ENCODE measurements around the gene DNAH14. TPM values are rescaled to one million over a fixed set of nuclear protein-coding genes. Genes with fewer than 3 reads are reported as not detected.

Gene DNAH14
- total and polyA plus RNA-seq, 2 donors from 2014 or later: 6.6 to 25.1 TPM

GRCh38 chr1:225415967-225416745 is 486.7 kb downstream of the DNAH14 start:
- DNase-seq (no peak), FAIRE-seq (no peak)
- Histone ChIP-seq H3K9ac (ENCODE audit: low read length in 3 of 3) (no peak overlapping the region), H3K36me3 (ENCODE audit: control insufficient read depth in 2 of 3, insufficient read depth in 3 of 3, low read length in 3 of 3) (peaks cover 6 to 25% (median 17%) of the 10 kb centered on the region in 3 donors), H3K27me3 (ENCODE audit: control insufficient read depth, insufficient read depth, low read length) (no peaks in the 10 kb centered on the region), H3K4me3 (ENCODE audit: low read length in 3 of 3) (no peak overlapping the region), H3K27ac (ENCODE audit: low read depth in 2 of 2, low read length in 2 of 2) (no peak overlapping the region), H3K9me3 (ENCODE audit: control insufficient read depth in 2 of 3, insufficient read depth in 1 of 3, low read length in 3 of 3) (no peaks in the 10 kb centered on the region), H3K4me1 (ENCODE audit: control insufficient read depth in 2 of 3, insufficient read depth in 2 of 3, low read depth in 1 of 3, low read length in 3 of 3) (peaks cover 2 to 14% (median 7%) of the 10 kb centered on the region in 3 donors)
- no peak for TF ChIP-seq CTCF (IDR thresholded peaks at IDR 0.05; ENCODE audit: borderline replicate concordance, extremely low read depth, insufficient read depth)
- intact Hi-C loops (cut with DNase I): no loop called here

GRCh38 chr1:225418059-225418458 is 488.6 kb downstream of the DNAH14 start:
- DNase-seq: no peak
- H3K9me3 ChIP-seq (ENCODE audit: control insufficient read depth in 2 of 3, insufficient read depth in 1 of 3, low read length in 3 of 3): no peaks in the 10 kb centered on the region
- H3K4me3 ChIP-seq (ENCODE audit: low read length in 3 of 3): no peak overlapping the region
- H3K4me1 ChIP-seq (ENCODE audit: control insufficient read depth in 2 of 3, insufficient read depth in 2 of 3, low read depth in 1 of 3, low read length in 3 of 3): peaks cover 4 to 17% (median 11%) of the 10 kb centered on the region in 3 donors
- H3K9ac ChIP-seq (ENCODE audit: low read length in 3 of 3): no peak overlapping the region
- FAIRE-seq: no peak
- intact Hi-C loops (cut with DNase I): no loop called here
- TF ChIP-seq CTCF (IDR thresholded peaks at IDR 0.05; ENCODE audit: borderline replicate concordance, extremely low read depth, insufficient read depth): no peak
- no peaks in the 10 kb centered on the region for H3K27me3 ChIP-seq (ENCODE audit: control insufficient read depth, insufficient read depth, low read length)
- H3K36me3 ChIP-seq (ENCODE audit: control insufficient read depth in 2 of 3, insufficient read depth in 3 of 3, low read length in 3 of 3): peaks cover 6 to 25% (median 17%) of the 10 kb centered on the region in 3 donors
- no peak overlapping the region for H3K27ac ChIP-seq (ENCODE audit: low read depth in 2 of 2, low read length in 2 of 2)

GRCh38 chr1:225418598-225418997 is 489.1 kb downstream of the DNAH14 start:
- Histone ChIP-seq H3K36me3 (ENCODE audit: control insufficient read depth in 2 of 3, insufficient read depth in 3 of 3, low read length in 3 of 3) (peaks cover 6 to 25% (median 17%) of the 10 kb centered on the region in 3 donors), H3K27me3 (ENCODE audit: control insufficient read depth, insufficient read depth, low read length) (no peaks in the 10 kb centered on the region), H3K27ac (ENCODE audit: low read depth in 2 of 2, low read length in 2 of 2) (no peak overlapping the region), H3K9me3 (ENCODE audit: control insufficient read depth in 2 of 3, insufficient read depth in 1 of 3, low read length in 3 of 3) (no peaks in the 10 kb centered on the region), H3K4me1 (ENCODE audit: control insufficient read depth in 2 of 3, insufficient read depth in 2 of 3, low read depth in 1 of 3, low read length in 3 of 3) (peaks cover 4 to 21% (median 16%) of the 10 kb centered on the region in 3 donors), H3K9ac (ENCODE audit: low read length in 3 of 3) (no peak overlapping the region), H3K4me3 (ENCODE audit: low read length in 3 of 3) (no peak overlapping the region)
- intact Hi-C loops (cut with DNase I): no loop called here
- peak in 1 of 5 donors; percentile 52 for DNase-seq
- FAIRE-seq: no peak
- no peak for TF ChIP-seq CTCF (IDR thresholded peaks at IDR 0.05; ENCODE audit: borderline replicate concordance, extremely low read depth, insufficient read depth)
